Measurements from ENCODE around the gene ACOX2. TPM values are rescaled to one million over a fixed set of nuclear protein-coding genes. Genes with fewer than 3 reads are reported as not detected.

Gene ACOX2
- total RNA-seq, 1 experiment from 2014 or later = 1.1 TPM

GRCh38 chr3:58573640-58574039 is 36.6 kb upstream of the ACOX2 start:
- TF ChIP-seq CTCF (IDR thresholded peaks at IDR 0.05; ENCODE audit: unreplicated experiment) = no peak
- CTCF ChIA-PET = interaction anchor here (1.4 to 8.2 kb wide), 2 partner anchors 55 to 267 kb away, joined by 3 to 66 read pairs; partner anchors contain the start of genes HTD2 and RPP14
- no peak for DNase-seq
- no peak overlapping the region for H3K4me3 Mint-ChIP-seq (ENCODE audit: low read depth, unreplicated experiment)
- BruUV-seq (replicated peaks) = no TSS peak
- no peaks in the 10 kb centered on the region for H3K36me3 Mint-ChIP-seq (ENCODE audit: insufficient read depth, unreplicated experiment)
- peaks cover 14% of the 10 kb centered on the region for H3K4me1 Mint-ChIP-seq (ENCODE audit: low read depth, unreplicated experiment)
- no peak overlapping the region for H3K27ac Mint-ChIP-seq (ENCODE audit: unreplicated experiment)
- H3K9me3 Mint-ChIP-seq (ENCODE audit: low read depth, unreplicated experiment) = peaks cover 6% of the 10 kb centered on the region
- peaks cover 13% of the 10 kb centered on the region for H3K27me3 Mint-ChIP-seq (ENCODE audit: unreplicated experiment)
- intact Hi-C loops (cut with micrococcal nuclease; ENCODE audit: unreplicated experiment) = no loop called here

DNA sequence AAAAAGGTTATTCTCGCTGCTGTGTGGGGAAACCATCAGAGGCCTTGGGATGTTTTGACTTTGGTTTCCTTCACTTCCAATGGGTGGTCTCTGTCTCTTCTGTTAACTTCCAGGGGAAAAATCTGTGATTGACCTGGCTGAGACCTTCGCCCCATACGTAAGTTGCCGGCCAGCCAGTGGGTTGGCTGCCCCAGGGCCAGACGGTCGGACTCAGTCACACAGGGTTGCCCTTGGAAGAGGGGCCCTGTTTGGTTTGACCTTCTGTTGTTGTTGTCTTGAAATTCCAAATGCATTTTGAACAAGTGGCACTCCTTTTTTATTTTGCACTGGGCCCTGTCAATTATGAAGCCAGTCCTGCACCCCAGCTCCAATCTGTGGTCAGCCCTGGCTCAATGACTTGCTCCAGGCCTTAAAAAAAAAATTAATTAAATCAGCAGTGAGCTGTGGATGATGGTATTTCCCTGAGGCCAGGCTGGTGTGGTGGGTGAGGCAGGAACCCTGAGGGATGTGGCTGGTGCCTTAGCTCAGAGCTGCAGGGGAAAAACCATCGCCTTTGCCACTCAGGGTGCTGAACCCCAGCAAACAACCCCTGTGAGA is 35.7 kb upstream of the ACOX2 start:
- no peak for TF ChIP-seq CTCF (IDR thresholded peaks at IDR 0.05; ENCODE audit: unreplicated experiment)
- no TSS peak for BruUV-seq (replicated peaks)

DNA sequence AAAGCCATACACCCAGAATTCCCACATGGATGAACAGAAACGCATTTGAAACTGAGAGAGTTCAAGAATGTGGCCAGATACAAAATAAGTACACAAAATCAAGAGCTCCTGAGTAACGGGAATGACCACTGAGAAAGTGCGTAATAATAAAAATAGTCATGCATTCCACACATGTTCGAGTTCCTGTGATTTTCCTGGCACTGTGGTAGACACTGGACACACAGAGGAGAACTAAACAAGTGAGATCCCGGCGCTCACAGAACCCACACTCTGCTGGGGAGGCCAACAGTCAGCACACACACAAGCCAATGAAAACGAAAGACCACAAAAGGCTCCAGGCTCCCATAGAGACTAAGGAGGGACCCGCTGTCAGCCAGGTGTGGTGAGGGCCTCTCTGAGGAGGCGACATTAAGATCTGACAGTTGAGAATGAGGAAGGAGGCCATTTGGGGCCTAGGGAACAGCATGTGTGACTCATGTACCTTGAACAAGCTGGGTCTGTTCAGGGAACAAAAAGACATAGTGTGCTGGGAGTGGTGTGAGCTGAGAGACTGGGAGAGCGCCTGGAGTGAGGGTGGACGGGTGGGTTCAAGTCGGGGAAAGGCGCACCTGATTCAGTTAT is 35.1 kb upstream of the ACOX2 start:
- peaks cover 6% of the 10 kb centered on the region for H3K9me3 Mint-ChIP-seq (ENCODE audit: low read depth, unreplicated experiment)
- peaks cover 15% of the 10 kb centered on the region for H3K4me1 Mint-ChIP-seq (ENCODE audit: low read depth, unreplicated experiment)
- DNase-seq = no peak
- H3K27me3 Mint-ChIP-seq (ENCODE audit: unreplicated experiment) = peaks cover 13% of the 10 kb centered on the region
- no peak for TF ChIP-seq CTCF (IDR thresholded peaks at IDR 0.05; ENCODE audit: unreplicated experiment)
- CTCF ChIA-PET = interaction anchor here (8.2 kb wide), 1 partner anchor 57 kb away, joined by 66 read pairs; no protein-coding TSS in a partner anchor
- intact Hi-C loops (cut with micrococcal nuclease; ENCODE audit: unreplicated experiment) = no loop called here
- H3K27ac Mint-ChIP-seq (ENCODE audit: unreplicated experiment) = no peak overlapping the region
- no peak overlapping the region for H3K4me3 Mint-ChIP-seq (ENCODE audit: low read depth, unreplicated experiment)
- no TSS peak for BruUV-seq (replicated peaks)
- H3K36me3 Mint-ChIP-seq (ENCODE audit: insufficient read depth, unreplicated experiment) = no peaks in the 10 kb centered on the region

More for the DNA sequence above, 35.7 kb upstream of the ACOX2 start:
- peaks cover 13% of the 10 kb centered on the region for H3K27me3 Mint-ChIP-seq (ENCODE audit: unreplicated experiment)
- no peak overlapping the region for H3K4me3 Mint-ChIP-seq (ENCODE audit: low read depth, unreplicated experiment)
- H3K4me1 Mint-ChIP-seq (ENCODE audit: low read depth, unreplicated experiment) = peaks cover 15% of the 10 kb centered on the region
- no peaks in the 10 kb centered on the region for H3K36me3 Mint-ChIP-seq (ENCODE audit: insufficient read depth, unreplicated experiment)
- H3K27ac Mint-ChIP-seq (ENCODE audit: unreplicated experiment) = no peak overlapping the region
- CTCF ChIA-PET = interaction anchor here (1.4 to 8.2 kb wide), 2 partner anchors 56 to 266 kb away, joined by 3 to 66 read pairs; partner anchors contain the start of genes HTD2 and RPP14
- peaks cover 6% of the 10 kb centered on the region for H3K9me3 Mint-ChIP-seq (ENCODE audit: low read depth, unreplicated experiment)
- DNase-seq = no peak
- intact Hi-C loops (cut with micrococcal nuclease; ENCODE audit: unreplicated experiment) = no loop called here

GRCh38 chr3:58570851-58571250 is 33.9 kb upstream of the ACOX2 start:
- Mint-ChIP-seq H3K4me3 (ENCODE audit: low read depth, unreplicated experiment) (no peak overlapping the region), H3K9me3 (ENCODE audit: low read depth, unreplicated experiment) (peaks cover 6% of the 10 kb centered on the region), H3K4me1 (ENCODE audit: low read depth, unreplicated experiment) (peaks cover 15% of the 10 kb centered on the region), H3K27me3 (ENCODE audit: unreplicated experiment) (peaks cover 13% of the 10 kb centered on the region), H3K36me3 (ENCODE audit: insufficient read depth, unreplicated experiment) (no peaks in the 10 kb centered on the region), H3K27ac (ENCODE audit: unreplicated experiment) (no peak overlapping the region)
- intact Hi-C loops (cut with micrococcal nuclease; ENCODE audit: unreplicated experiment) = no loop called here
- TF ChIP-seq CTCF (IDR thresholded peaks at IDR 0.05; ENCODE audit: unreplicated experiment) = no peak
- CTCF ChIA-PET = interaction anchor here (1.0 to 8.2 kb wide), 2 partner anchors 11 to 58 kb away, joined by 3 to 66 read pairs; no protein-coding TSS in a partner anchor
- no peak for DNase-seq
- no TSS peak for BruUV-seq (replicated peaks)

All from Calu3 (cell line).